Tibial nerve (tissue), 4 donors: ENCODE data around the gene VWA8.

Experiments
- CTCF ChIP-seq, 5 experiments: fragments of 200-600 bp in 3 of 5; fragments of 450-650 bp in 2 of 5; sonication (generic) in 3 of 5; IDR thresholded peaks; one replicate each; pipeline ENCODE4 v1.5.1; 2016 to 2019; ENCODE audit warnings: antibody characterized with exemption in 5 of 5, mild to moderate bottlenecking in 3 of 5, moderate library complexity in 2 of 5
- EP300 ChIP-seq, 2 donors: sonication (generic); formaldehyde crosslinking; IDR thresholded peaks; one replicate each; pipeline ENCODE4 v1.6.1; 2017; ENCODE audit warnings: antibody characterized with exemption in 2 of 2, mild to moderate bottlenecking in 1 of 2
- POLR2A ChIP-seq, 2 donors: fragments of 450-650 bp; IDR thresholded peaks; one replicate each; pipeline ENCODE4 v1.6.1; 2017; ENCODE audit warnings: antibody characterized with exemption in 2 of 2, mild to moderate bottlenecking in 2 of 2, moderate library complexity in 2 of 2

GRCh38 chr13:41937388-41937787 lies 23.5 kb downstream of the VWA8 start:
- no peak for TF ChIP-seq CTCF (IDR thresholded peaks at IDR 0.05)
- no peak for TF ChIP-seq EP300 (IDR thresholded peaks at IDR 0.05)
- TF ChIP-seq POLR2A (IDR thresholded peaks at IDR 0.05): no peak
